ENCODE measurements around the gene ROR2.

- TF ChIP-seq POLR2AphosphoS5 (IDR thresholded peaks at IDR 0.05; ENCODE audit: low read depth, low read length) (no peak), POLR2A (IDR thresholded peaks at IDR 0.05; ENCODE audit: low read depth, low read length) (no peak), TAF1 (IDR thresholded peaks at IDR 0.05; ENCODE audit: borderline replicate concordance, low read depth, low read length) (no peak)
Measured at GRCh38 chr9:91724609-91725505, 225.2 kb downstream of the ROR2 start.

Data from GM12892 (cell line).